IPS-20b (cell line): ENCODE measurements around the gene PRKACA.
"Not testable (repeated sequence)": the region's sequence is repeated elsewhere in the genome, so short reads cannot be mapped to it uniquely, and the experiment has no call there.

Experiments used
- H3K27ac ChIP-seq: one replicate; pipeline ENCODE4 v1.5.1; 2013; ENCODE audit warnings: low read length
- H3K27me3 ChIP-seq: 2 replicates; pipeline ENCODE4 v1.6.1; 2013; ENCODE audit warnings: mild to moderate bottlenecking, low read length, inconsistent platforms; ENCODE audit not compliant: insufficient read depth
- H3K36me3 ChIP-seq: 2 replicates; pipeline ENCODE4 v1.6.1; 2013; ENCODE audit warnings: low read depth, mild to moderate bottlenecking, inconsistent platforms, low read length, moderate library complexity; ENCODE audit not compliant: insufficient read depth
- H3K4me1 ChIP-seq: 2 replicates; pipeline ENCODE4 v1.6.1; 2013; ENCODE audit warnings: mild to moderate bottlenecking, control low read depth, inconsistent platforms, low read length, moderate library complexity; ENCODE audit not compliant: insufficient read depth
- H3K4me3 ChIP-seq: 2 replicates; pipeline ENCODE4 v1.5.1; 2013; ENCODE audit warnings: mild to moderate bottlenecking, low read length, inconsistent platforms
- H3K9ac ChIP-seq: 2 replicates; pipeline ENCODE4 v1.6.1; 2013; ENCODE audit warnings: low read depth, mild to moderate bottlenecking, inconsistent platforms, low read length, moderate library complexity
- H3K9me3 ChIP-seq: 2 replicates; pipeline ENCODE4 v1.6.1; 2013; ENCODE audit warnings: mild to moderate bottlenecking, low read depth, low read length, inconsistent platforms; ENCODE audit not compliant: insufficient read depth

The PRKACA gene

GRCh38 chr19:14050512-14050911 lies 67.0 kb downstream of the PRKACA start:
- H3K9me3 ChIP-seq: peaks cover 3% of the 10 kb centered on the region; the same call in 1 of the 2 replicates
- H3K4me3 ChIP-seq: no peak overlapping the region
- no peaks in the 10 kb centered on the region for H3K27me3 ChIP-seq
- no peak overlapping the region for H3K27ac ChIP-seq
- H3K4me1 ChIP-seq: no peaks in the 10 kb centered on the region
- no peak overlapping the region for H3K9ac ChIP-seq
- no peaks in the 10 kb centered on the region for H3K36me3 ChIP-seq

GRCh38 chr19:14048443-14049153 lies 69.0 kb downstream of the PRKACA start:
- Histone ChIP-seq H3K36me3 (no peaks in the 10 kb centered on the region), H3K9ac (no peak overlapping the region), H3K27ac (no peak overlapping the region), H3K4me1 (no peaks in the 10 kb centered on the region), H3K27me3 (no peaks in the 10 kb centered on the region), H3K4me3 (no peak overlapping the region), H3K9me3 (peaks cover 3% of the 10 kb centered on the region; the same call in 1 of the 2 replicates)

GRCh38 chr19:14047866-14048265 lies 69.7 kb downstream of the PRKACA start:
- not testable (repeated sequence) for H3K9me3 ChIP-seq, H3K36me3 ChIP-seq, H3K27ac ChIP-seq, H3K9ac ChIP-seq, H3K27me3 ChIP-seq, H3K4me3 ChIP-seq, H3K4me1 ChIP-seq

- H3K4me3 ChIP-seq, H3K27ac ChIP-seq, H3K4me1 ChIP-seq, H3K9me3 ChIP-seq, H3K36me3 ChIP-seq, H3K27me3 ChIP-seq: not testable (repeated sequence)
- H3K9ac ChIP-seq: peak overlapping the region; percentile 32; the same call in 1 of the 2 replicates
Measured at GRCh38 chr19:14042659-14043608, 74.6 kb downstream of the PRKACA start.
